HEK293 (cell line): ENCODE data around the gene ACAP1.
A peak's percentile ranks its signal among the peaks of the same experiment; 100 is the strongest.

Source experiments
- BCL6B ChIP-seq: fragments of 450-650 bp; formaldehyde crosslinking; IDR thresholded peaks from 2 replicates; pipeline ENCODE4 v1.5.1; 2017; ENCODE audit warnings: missing biosample characterization, missing genetic modification characterization
- EGR2 ChIP-seq: fragments of 450-650 bp; formaldehyde crosslinking; IDR thresholded peaks from 2 replicates; pipeline ENCODE4 v1.5.1; 2016; ENCODE audit warnings: low read depth, missing biosample characterization, missing genetic modification characterization
- HIC1 ChIP-seq: fragments of 450-650 bp; formaldehyde crosslinking; IDR thresholded peaks from 2 replicates; pipeline ENCODE4 v1.5.1; 2016; ENCODE audit warnings: missing biosample characterization, missing genetic modification characterization
- KLF7 ChIP-seq: fragments of 450-650 bp; formaldehyde crosslinking; IDR thresholded peaks from 2 replicates; pipeline ENCODE4 v1.5.1; 2016; ENCODE audit warnings: missing biosample characterization, missing genetic modification characterization, borderline replicate concordance
- KLF8 ChIP-seq: fragments of 450-650 bp; formaldehyde crosslinking; IDR thresholded peaks from 2 replicates; pipeline ENCODE4 v1.5.1; 2016; ENCODE audit warnings: missing biosample characterization, missing genetic modification characterization
- KLF9 ChIP-seq: fragments of 450-650 bp; formaldehyde crosslinking; IDR thresholded peaks from 2 replicates; pipeline ENCODE4 v1.5.1; 2016; ENCODE audit warnings: missing biosample characterization, missing genetic modification characterization, low read depth
- REST ChIP-seq: fragments of 450-650 bp; formaldehyde crosslinking; IDR thresholded peaks from 2 replicates; pipeline ENCODE4 v1.5.1; 2016; ENCODE audit warnings: missing biosample characterization, missing genetic modification characterization
- TRIM28 ChIP-seq: IDR thresholded peaks from 2 replicates; pipeline ENCODE4 v1.6.1; 2011; ENCODE audit warnings: low read length, control low read depth, borderline replicate concordance
- TSHZ1 ChIP-seq: fragments of 450-650 bp; formaldehyde crosslinking; IDR thresholded peaks from 2 replicates; pipeline ENCODE4 v1.5.1; 2016; ENCODE audit warnings: missing biosample characterization, missing genetic modification characterization, borderline replicate concordance
- YY1 ChIP-seq: fragments of 450-650 bp; formaldehyde crosslinking; IDR thresholded peaks from 2 replicates; pipeline ENCODE4 v1.5.1; 2018; ENCODE audit warnings: missing biosample characterization, missing genetic modification characterization
- ZBTB7A ChIP-seq: fragments of 450-650 bp; formaldehyde crosslinking; IDR thresholded peaks from 2 replicates; pipeline ENCODE4 v1.5.1; 2016; ENCODE audit warnings: low read depth, missing biosample characterization, missing genetic modification characterization
- ZFP41 ChIP-seq: fragments of 450-650 bp; formaldehyde crosslinking; IDR thresholded peaks from 2 replicates; pipeline ENCODE4 v1.5.1; 2016; ENCODE audit warnings: missing biosample characterization, missing genetic modification characterization, borderline replicate concordance
- ZNF10 ChIP-seq: fragments of 450-650 bp; formaldehyde crosslinking; IDR thresholded peaks from 2 replicates; pipeline ENCODE4 v1.5.1; 2017; ENCODE audit warnings: missing biosample characterization, missing genetic modification characterization
- ZNF114 ChIP-seq: fragments of 450-650 bp; formaldehyde crosslinking; IDR thresholded peaks from 2 replicates; pipeline ENCODE4 v1.5.0; 2017; ENCODE audit warnings: missing biosample characterization, missing genetic modification characterization
- ZNF132 ChIP-seq: fragments of 450-650 bp; formaldehyde crosslinking; IDR thresholded peaks from 2 replicates; pipeline ENCODE4 v1.5.1; 2017; ENCODE audit warnings: missing biosample characterization, missing genetic modification characterization, borderline replicate concordance
- ZNF16 ChIP-seq: fragments of 450-650 bp; formaldehyde crosslinking; IDR thresholded peaks from 2 replicates; pipeline ENCODE4 v1.5.1; 2016; ENCODE audit warnings: low read depth, missing biosample characterization, missing genetic modification characterization
- ZNF335 ChIP-seq: fragments of 450-650 bp; formaldehyde crosslinking; conservative IDR thresholded peaks from 2 replicates; pipeline ENCODE4 v1.5.1; 2016; ENCODE audit warnings: missing biosample characterization, missing genetic modification characterization
- ZNF341 ChIP-seq: fragments of 450-650 bp; formaldehyde crosslinking; IDR thresholded peaks from 2 replicates; pipeline ENCODE4; 2016; ENCODE audit warnings: low read depth, missing biosample characterization, missing genetic modification characterization
- ZNF398 ChIP-seq: fragments of 450-650 bp; formaldehyde crosslinking; IDR thresholded peaks from 2 replicates; pipeline ENCODE4 v1.5.1; 2017; ENCODE audit warnings: missing biosample characterization, missing genetic modification characterization
- ZNF423 ChIP-seq: fragments of 450-650 bp; formaldehyde crosslinking; IDR thresholded peaks from 2 replicates; pipeline ENCODE4 v1.5.1; 2016; ENCODE audit warnings: missing biosample characterization, missing genetic modification characterization
- ZNF560 ChIP-seq: fragments of 450-650 bp; formaldehyde crosslinking; IDR thresholded peaks from 2 replicates; pipeline ENCODE4 v1.5.1; 2017; ENCODE audit warnings: missing biosample characterization, missing genetic modification characterization, borderline replicate concordance
- ZNF571 ChIP-seq: fragments of 450-650 bp; formaldehyde crosslinking; IDR thresholded peaks from 2 replicates; pipeline ENCODE4 v1.5.0; 2017; ENCODE audit warnings: missing biosample characterization, missing genetic modification characterization
- ZNF600 ChIP-seq: fragments of 450-650 bp; formaldehyde crosslinking; IDR thresholded peaks from 2 replicates; pipeline ENCODE4 v1.5.1; 2016; ENCODE audit warnings: missing biosample characterization, missing genetic modification characterization
- ZNF654 ChIP-seq: fragments of 450-650 bp; formaldehyde crosslinking; IDR thresholded peaks from 2 replicates; pipeline ENCODE4 v1.5.1; 2016; ENCODE audit warnings: low read depth, missing biosample characterization, missing genetic modification characterization
- ZNF777 ChIP-seq: fragments of 450-650 bp; formaldehyde crosslinking; IDR thresholded peaks from 2 replicates; pipeline ENCODE4 v1.5.1; 2017; ENCODE audit warnings: missing biosample characterization, missing genetic modification characterization, borderline replicate concordance
- ZNF785 ChIP-seq: fragments of 450-650 bp; formaldehyde crosslinking; IDR thresholded peaks from 2 replicates; pipeline ENCODE4 v1.5.1; 2016; ENCODE audit warnings: missing biosample characterization, missing genetic modification characterization
- ZNF791 ChIP-seq: fragments of 450-650 bp; formaldehyde crosslinking; IDR thresholded peaks from 2 replicates; pipeline ENCODE4 v1.5.1; 2016; ENCODE audit warnings: missing biosample characterization, missing genetic modification characterization
- ZNF792 ChIP-seq: fragments of 450-650 bp; formaldehyde crosslinking; IDR thresholded peaks from 2 replicates; pipeline ENCODE4 v1.5.1; 2016; ENCODE audit warnings: missing biosample characterization, missing genetic modification characterization

The ACAP1 gene

GRCh38 chr17:7329374-7329996 is 6.8 kb upstream of the ACAP1 start (continued):
- TF ChIP-seq ZNF398 (0 out of 2 replicates have a peak, but pooled peaks have one; percentile 23), ZNF10 (tag by site-specific recombination) (no peak; the same call in 1 of the 2 replicates), ZNF792 (tag by site-specific recombination) (no peak), KLF9 (tag by site-specific recombination) (peak; percentile 99), ZNF791 (no peak), ZNF785 (no peak), ZNF132 (tag by site-specific recombination) (no peak), EGR2 (tag by site-specific recombination) (0 out of 2 replicates have a peak, but pooled peaks have one; percentile 28), ZNF600 (tag by site-specific recombination) (peak; percentile 95), TRIM28 (peak; percentile 71), ZNF654 (tag by site-specific recombination) (no peak), REST (tag by site-specific recombination) (no peak), TSHZ1 (tag by site-specific recombination) (no peak), ZFP41 (tag by site-specific recombination) (no peak), HIC1 (no peak), ZNF16 (no peak), ZNF571 (no peak), ZNF335 (tag by site-specific recombination) (peak; percentile 82), ZNF560 (tag by site-specific recombination) (no peak), KLF8 (tag by site-specific recombination) (peak; percentile 91), KLF7 (tag by site-specific recombination) (no peak), BCL6B (tag by site-specific recombination) (no peak), YY1 (tag by site-specific recombination) (no peak; the same call in 1 of the 2 replicates), ZNF341 (tag by site-specific recombination) (peak; percentile 54), ZBTB7A (tag by site-specific recombination) (peak; percentile 86), ZNF423 (tag by site-specific recombination) (peak; percentile 54; the same call in 1 of the 2 replicates), ZNF114 (tag by site-specific recombination) (no peak), ZNF777 (tag by site-specific recombination) (no peak)
